DMS114 treated with DMSO at 0.1 percent for 48 hours (cell line): ENCODE data around the gene ALX3.
A peak's percentile ranks its signal among the peaks of the same experiment; 100 is the strongest.

Experiments
- DNase-seq: peaks from one replicate; lab custom pipeline; 2025; ENCODE audit not compliant: unreplicated experiment; lab: John Stamatoyannopoulos, UW

Gene ALX3

GRCh38 chr1:110067479-110067892, 3.0 kb downstream of the ALX3 start:
- DNase-seq = no peak

GRCh38 chr1:110065841-110066240, 4.6 kb downstream of the ALX3 start:
- no peak for DNase-seq

GRCh38 chr1:110064576-110065337, 5.7 kb downstream of the ALX3 start:
- DNase-seq = no peak

GRCh38 chr1:110063781-110064180, 6.7 kb downstream of the ALX3 start:
- DNase-seq = no peak

GRCh38 chr1:110062612-110063011, 7.9 kb downstream of the ALX3 start:
- DNase-seq = no peak

- DNase-seq = no peak
Observed at GRCh38 chr1:110061341-110061740, 9.1 kb downstream of the ALX3 start.

- DNase-seq = no peak
Observed at GRCh38 chr1:110060662-110061060, 9.8 kb downstream of the ALX3 start.

GRCh38 chr1:110060034-110060661, 10.3 kb downstream of the ALX3 start:
- peak; percentile 16 for DNase-seq

GRCh38 chr1:110059133-110059863, 11.2 kb downstream of the ALX3 start:
- DNase-seq = no peak

GRCh38 chr1:110058591-110058990, 11.9 kb downstream of the ALX3 start:
- DNase-seq = no peak

GRCh38 chr1:110057963-110058518, 12.4 kb downstream of the ALX3 start:
- no peak for DNase-seq

- DNase-seq = no peak
Observed at GRCh38 chr1:110056776-110057175, 13.7 kb downstream of the ALX3 start.

GRCh38 chr1:110056285-110056683, 14.2 kb downstream of the ALX3 start:
- no peak for DNase-seq

- DNase-seq = no peak
Observed at GRCh38 chr1:110055493-110056284, 14.8 kb downstream of the ALX3 start.

- peak; percentile 22 for DNase-seq
Observed at GRCh38 chr1:110053552-110054428, 16.7 kb downstream of the ALX3 start.

GRCh38 chr1:110051262-110051648, 19.2 kb downstream of the ALX3 start:
- no peak for DNase-seq

- DNase-seq = no peak
Observed at GRCh38 chr1:110050602-110051261, 19.7 kb downstream of the ALX3 start.

GRCh38 chr1:110049801-110050601, 20.5 kb downstream of the ALX3 start:
- DNase-seq = no peak
